Measurements from ENCODE around the gene OR2J2. TPM values are rescaled to one million over a fixed set of nuclear protein-coding genes. Genes with fewer than 3 reads are reported as not detected.
"Not testable (repeated sequence)": the region's sequence is repeated elsewhere in the genome, so short reads cannot be mapped to it uniquely, and the experiment has no call there.

Gene OR2J2
- total RNA-seq, 4 donors from 2014 or later = not detected

DNA sequence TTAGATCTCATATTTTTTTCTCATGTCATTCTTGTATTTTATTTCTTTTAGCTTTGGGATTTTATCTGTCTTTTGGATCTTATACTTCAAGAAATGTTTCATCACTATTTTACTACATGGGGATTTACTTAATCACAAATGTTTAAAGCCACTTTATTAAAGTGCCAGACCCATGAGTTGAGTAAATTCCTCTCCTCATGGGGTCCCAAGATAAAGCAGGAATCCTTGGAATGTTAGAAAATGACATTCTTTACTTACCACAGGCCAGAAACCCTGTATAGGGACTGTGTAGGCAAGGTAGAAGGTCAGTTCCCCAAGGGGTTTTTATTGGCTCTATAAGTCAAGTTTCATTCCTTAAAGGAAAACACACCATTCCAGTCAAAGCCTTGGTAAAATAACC is 28.4 kb upstream of the OR2J2 start:
- no peak for TF ChIP-seq POLR2A (IDR thresholded peaks at IDR 0.05)
- TF ChIP-seq CTCF (IDR thresholded peaks at IDR 0.05) = no peak
- H3K36me3 ChIP-seq = no peaks in the 10 kb centered on the region
- no peaks in the 10 kb centered on the region for H3K9me3 ChIP-seq
- no peaks in the 10 kb centered on the region for H3K4me1 ChIP-seq
- no peaks in the 10 kb centered on the region for H3K27me3 ChIP-seq
- DNase-seq = no peak
- no peak overlapping the region for H3K4me3 ChIP-seq
- H3K27ac ChIP-seq = no peak overlapping the region

DNA sequence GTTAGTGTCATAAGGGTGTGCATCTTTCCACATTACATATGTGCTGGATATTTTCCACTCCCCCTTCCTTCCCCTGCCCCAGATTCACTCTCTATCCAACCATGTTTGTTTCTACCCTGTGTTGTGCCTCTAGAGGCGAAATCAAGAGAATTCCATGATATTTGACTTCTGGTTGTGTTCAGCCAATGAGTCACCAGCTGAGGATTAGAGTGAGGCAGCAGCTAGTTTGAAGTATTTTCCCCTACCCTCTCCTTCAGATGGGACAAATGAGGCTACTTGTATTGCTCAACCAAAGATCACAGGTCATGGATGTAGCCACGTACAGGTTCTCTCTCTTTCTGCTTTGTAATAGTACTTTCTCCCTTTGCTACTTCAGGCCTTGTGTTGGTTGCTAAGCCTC is 24.5 kb upstream of the OR2J2 start:
- H3K27me3 ChIP-seq = no peaks in the 10 kb centered on the region
- no peaks in the 10 kb centered on the region for H3K9me3 ChIP-seq
- H3K36me3 ChIP-seq = no peaks in the 10 kb centered on the region
- H3K4me3 ChIP-seq = no peak overlapping the region
- DNase-seq = no peak
- no peak overlapping the region for H3K27ac ChIP-seq
- H3K4me1 ChIP-seq = no peaks in the 10 kb centered on the region
- TF ChIP-seq POLR2A (IDR thresholded peaks at IDR 0.05) = no peak
- TF ChIP-seq CTCF (IDR thresholded peaks at IDR 0.05) = no peak

DNA sequence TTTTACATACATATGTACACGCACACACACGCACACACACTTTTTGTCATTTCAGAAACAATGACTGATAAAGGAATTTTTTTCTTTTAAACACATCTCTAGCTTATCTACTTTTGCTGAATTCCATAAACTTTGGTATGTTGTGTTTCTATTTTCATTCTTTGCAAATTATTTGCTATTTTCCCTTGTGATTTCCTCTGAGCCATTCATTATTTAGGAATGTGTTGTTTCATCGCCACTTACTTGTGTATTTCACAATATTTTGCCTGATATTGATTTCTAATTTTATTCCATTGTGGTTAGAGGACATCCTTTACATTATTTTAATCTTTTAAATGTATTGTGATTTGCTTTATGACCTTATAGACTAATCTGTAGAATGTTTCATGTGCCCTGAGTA is 23.6 kb upstream of the OR2J2 start:
- Histone ChIP-seq H3K4me3 (no peak overlapping the region), H3K36me3 (no peaks in the 10 kb centered on the region), H3K4me1 (no peaks in the 10 kb centered on the region), H3K9me3 (no peaks in the 10 kb centered on the region), H3K27ac (no peak overlapping the region), H3K27me3 (no peaks in the 10 kb centered on the region)
- TF ChIP-seq CTCF (IDR thresholded peaks at IDR 0.05) = no peak
- TF ChIP-seq POLR2A (IDR thresholded peaks at IDR 0.05) = no peak
- no peak for DNase-seq

DNA sequence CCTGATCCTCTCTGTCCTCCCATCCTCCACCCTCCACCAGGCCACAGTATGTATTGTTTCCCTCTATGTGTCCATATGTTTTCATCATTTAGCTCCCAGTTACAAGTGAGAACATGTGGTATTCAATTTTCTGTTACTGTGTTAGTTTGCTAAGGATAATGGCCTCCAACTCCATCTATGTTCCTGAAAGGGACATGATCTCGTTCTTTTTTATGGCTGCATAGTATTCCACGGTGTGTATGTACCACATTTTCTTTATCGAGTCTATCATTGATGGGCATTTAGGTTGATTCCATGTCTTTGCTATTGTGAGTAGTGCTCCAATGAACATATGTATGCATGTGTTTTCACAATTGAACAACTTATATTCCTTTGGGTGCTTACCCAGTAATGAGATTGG is 21.3 kb upstream of the OR2J2 start:
- not testable (repeated sequence) for H3K9me3 ChIP-seq, H3K27ac ChIP-seq, H3K36me3 ChIP-seq, H3K27me3 ChIP-seq, H3K4me1 ChIP-seq, H3K4me3 ChIP-seq, DNase-seq

- no peak overlapping the region for H3K4me3 ChIP-seq
- no peaks in the 10 kb centered on the region for H3K27me3 ChIP-seq
- H3K9me3 ChIP-seq = no peaks in the 10 kb centered on the region
- no peak for DNase-seq
- H3K36me3 ChIP-seq = no peaks in the 10 kb centered on the region
- no peak overlapping the region for H3K27ac ChIP-seq
- H3K4me1 ChIP-seq = no peaks in the 10 kb centered on the region
- TF ChIP-seq POLR2A (IDR thresholded peaks at IDR 0.05) (no peak), CTCF (IDR thresholded peaks at IDR 0.05) (no peak)
These were observed 17.6 kb upstream of the OR2J2 start for GRCh38 chr6:29153083-29153482.

GRCh38 chr6:29155182-29155581 is 15.5 kb upstream of the OR2J2 start:
- DNase-seq, H3K9me3 ChIP-seq, H3K36me3 ChIP-seq, H3K4me3 ChIP-seq, H3K27me3 ChIP-seq, H3K27ac ChIP-seq, H3K4me1 ChIP-seq: not testable (repeated sequence)

DNA sequence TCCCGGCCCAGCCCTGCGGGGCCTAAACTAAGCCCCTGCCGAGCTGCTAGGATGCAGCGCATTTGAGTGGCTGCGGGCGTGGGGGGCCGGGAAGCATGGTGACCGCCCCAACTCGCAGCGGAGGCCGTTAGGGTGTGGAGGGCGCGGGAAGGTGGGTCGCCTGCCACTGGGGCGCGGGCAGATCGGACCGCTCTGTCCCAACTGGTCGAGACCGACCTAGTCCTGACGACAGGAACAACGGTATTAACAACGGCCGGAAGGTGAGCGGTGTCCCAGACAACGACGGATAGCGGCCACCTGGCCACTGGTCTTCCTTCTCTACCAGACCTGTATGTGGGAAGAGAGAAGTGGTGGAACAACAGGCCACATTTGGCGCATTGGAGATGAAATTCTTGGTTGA is 10.8 kb upstream of the OR2J2 start:
- H3K9me3 ChIP-seq, H3K4me3 ChIP-seq, H3K27me3 ChIP-seq, H3K36me3 ChIP-seq, H3K4me1 ChIP-seq, DNase-seq, H3K27ac ChIP-seq: not testable (repeated sequence)

DNA sequence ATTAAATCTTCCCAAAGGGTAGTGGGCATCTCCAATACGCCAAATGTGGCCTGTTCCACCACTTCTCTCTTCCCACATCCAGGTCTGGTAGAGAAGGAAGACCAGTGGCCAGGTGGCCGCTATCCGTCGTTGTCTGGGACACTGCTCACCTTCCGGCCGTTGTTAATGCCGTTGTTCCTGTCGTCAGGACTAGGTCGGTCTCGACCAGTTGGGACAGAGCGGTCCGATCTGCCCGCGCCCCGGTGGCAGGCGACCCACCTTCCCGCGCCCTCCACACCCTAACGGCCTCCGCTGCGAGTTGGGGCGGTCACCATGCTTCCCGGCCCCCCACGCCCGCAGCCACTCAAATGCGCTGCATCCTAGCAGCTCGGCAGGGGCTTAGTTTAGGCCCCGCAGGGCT is 5.1 kb upstream of the OR2J2 start:
- not testable (repeated sequence) for H3K36me3 ChIP-seq

More for the DNA sequence above, 5.1 kb upstream of the OR2J2 start:
- not testable (repeated sequence) for H3K27me3 ChIP-seq, H3K4me3 ChIP-seq, H3K4me1 ChIP-seq, DNase-seq, H3K9me3 ChIP-seq, H3K27ac ChIP-seq

Measured in Peyer's patch (tissue), 4 donors.